Rectal smooth muscle tissue (tissue), 1 donor: ENCODE results near the gene UTS2R.
"Not testable (repeated sequence)": the region's sequence is repeated elsewhere in the genome, so short reads cannot be mapped to it uniquely, and the experiment has no call there.

Experiments used
- H3K27ac ChIP-seq: one replicate; pipeline ENCODE4 v1.7.0; 2013; ENCODE audit warnings: low read depth, low read length, inconsistent platforms
- H3K27me3 ChIP-seq: one replicate; pipeline ENCODE4 v1.7.0; 2013; ENCODE audit warnings: low read length; ENCODE audit not compliant: control insufficient read depth, insufficient read depth
- H3K36me3 ChIP-seq: one replicate; pipeline ENCODE4 v1.7.0; 2013; ENCODE audit warnings: low read length; ENCODE audit not compliant: control insufficient read depth, insufficient read depth
- H3K4me1 ChIP-seq: one replicate; pipeline ENCODE4 v1.7.0; 2013; ENCODE audit warnings: low read length; ENCODE audit not compliant: control insufficient read depth, insufficient read depth
- H3K4me3 ChIP-seq: one replicate; pipeline ENCODE4 v1.7.0; 2013; ENCODE audit warnings: low read length
- H3K9ac ChIP-seq: one replicate; pipeline ENCODE4 v1.7.0; 2013; ENCODE audit warnings: low read length

The UTS2R gene

DNA sequence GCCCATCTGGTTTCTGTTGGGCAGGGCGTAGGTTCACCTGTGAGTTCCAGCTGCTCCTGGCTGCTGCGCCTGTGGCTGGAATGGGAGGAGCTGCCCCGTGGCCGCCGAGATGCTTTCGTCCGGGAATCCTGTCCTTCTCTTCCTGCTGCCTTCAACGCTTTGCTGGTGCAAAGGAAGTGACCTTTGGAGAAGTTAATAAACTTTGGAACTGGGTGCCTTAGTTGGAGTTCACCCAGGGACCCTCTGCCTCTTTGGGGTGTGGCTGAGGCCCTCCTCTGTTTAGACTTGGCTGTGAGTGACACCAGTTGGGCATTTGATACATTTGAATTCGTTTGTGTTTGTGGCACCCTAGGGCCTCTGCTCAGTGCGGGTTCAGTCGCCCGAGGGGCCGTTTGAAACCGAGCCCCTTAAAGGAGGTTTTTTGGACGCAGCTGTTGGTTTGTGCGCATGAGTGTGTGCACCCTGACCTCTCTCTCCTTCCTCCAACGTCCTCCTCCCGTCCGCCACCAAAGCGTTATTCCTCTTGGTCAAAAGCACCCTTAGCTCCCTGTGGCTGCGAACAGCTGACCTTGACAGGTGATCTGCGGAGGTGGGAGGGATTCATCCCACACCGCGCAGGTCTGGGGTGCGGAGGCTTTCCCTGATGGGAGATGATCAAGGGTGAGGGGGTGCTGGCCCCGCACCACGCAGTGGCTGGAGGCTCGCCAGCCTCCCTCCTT, 29.0 kb upstream of the UTS2R start:
- H3K9ac ChIP-seq, result no peak overlapping the region
- no peaks in the 10 kb centered on the region for H3K36me3 ChIP-seq
- no peak overlapping the region for H3K4me3 ChIP-seq
- H3K27ac ChIP-seq, result no peak overlapping the region
- H3K27me3 ChIP-seq, result no peaks in the 10 kb centered on the region
- H3K4me1 ChIP-seq, result peaks cover 4% of the 10 kb centered on the region

GRCh38 chr17:82343560-82343959, 28.0 kb upstream of the UTS2R start:
- Histone ChIP-seq H3K27ac (no peak overlapping the region), H3K9ac (no peak overlapping the region), H3K36me3 (no peaks in the 10 kb centered on the region), H3K27me3 (no peaks in the 10 kb centered on the region), H3K4me1 (peaks cover 4% of the 10 kb centered on the region), H3K4me3 (no peak overlapping the region)

- Histone ChIP-seq H3K9ac (no peak overlapping the region), H3K27ac (no peak overlapping the region), H3K4me1 (no peaks in the 10 kb centered on the region), H3K36me3 (no peaks in the 10 kb centered on the region), H3K27me3 (no peaks in the 10 kb centered on the region), H3K4me3 (no peak overlapping the region)
Measured at GRCh38 chr17:82344175-82344907, 27.2 kb upstream of the UTS2R start.

- no peak overlapping the region for H3K4me3 ChIP-seq
- no peaks in the 10 kb centered on the region for H3K36me3 ChIP-seq
- H3K27ac ChIP-seq, result no peak overlapping the region
- H3K9ac ChIP-seq, result no peak overlapping the region
- no peaks in the 10 kb centered on the region for H3K4me1 ChIP-seq
- no peaks in the 10 kb centered on the region for H3K27me3 ChIP-seq
Measured at GRCh38 chr17:82345151-82345976, 26.2 kb upstream of the UTS2R start.

DNA sequence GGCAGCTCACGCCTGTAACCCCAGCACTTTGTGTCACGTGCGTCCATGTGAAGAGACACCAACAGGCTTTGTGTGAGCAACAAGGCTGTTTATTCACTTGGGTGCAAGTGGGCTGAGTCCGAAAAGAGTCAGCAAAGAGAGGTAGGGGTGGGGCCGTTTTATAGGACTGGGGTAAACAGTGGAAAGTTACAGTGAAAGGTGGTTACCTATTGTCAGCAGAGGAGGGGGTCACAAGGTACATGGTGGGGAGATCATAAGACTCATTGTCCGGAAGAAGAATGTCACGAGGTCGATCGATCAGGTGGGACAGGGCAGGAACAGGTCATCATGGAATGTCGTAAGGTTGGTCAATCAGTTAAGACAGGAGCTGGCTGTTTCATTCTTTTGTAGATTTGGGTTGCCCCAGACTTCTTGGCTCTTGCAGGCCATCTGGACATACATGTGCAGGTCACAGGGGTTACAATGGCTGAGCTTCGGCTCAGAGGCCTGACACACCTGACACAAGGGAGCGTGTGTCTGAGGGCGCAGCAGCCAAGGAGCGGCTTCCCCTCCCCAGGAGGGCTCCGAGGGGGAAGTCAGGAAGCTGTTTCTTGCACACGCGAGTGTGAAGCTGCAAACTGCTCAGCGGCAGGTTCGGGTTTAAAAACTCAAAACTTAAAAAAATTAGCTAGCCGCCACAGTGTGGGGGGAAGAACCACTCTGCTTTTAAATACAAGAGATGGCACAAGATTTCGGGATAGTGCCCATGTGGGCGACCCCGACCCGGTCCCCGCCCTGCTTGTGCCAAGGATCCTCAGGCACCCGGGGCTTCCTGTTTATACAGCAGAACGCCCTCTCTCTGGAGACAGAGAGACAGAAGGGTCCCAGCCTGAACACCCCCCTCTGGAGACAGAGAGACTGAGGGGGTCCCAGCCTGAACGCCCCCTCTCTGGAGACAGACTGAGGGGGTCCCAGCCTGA, 24.9 kb upstream of the UTS2R start:
- Histone ChIP-seq H3K4me3 (no peak overlapping the region), H3K4me1 (no peaks in the 10 kb centered on the region), H3K27ac (no peak overlapping the region), H3K9ac (no peak overlapping the region), H3K36me3 (no peaks in the 10 kb centered on the region), H3K27me3 (no peaks in the 10 kb centered on the region)

DNA sequence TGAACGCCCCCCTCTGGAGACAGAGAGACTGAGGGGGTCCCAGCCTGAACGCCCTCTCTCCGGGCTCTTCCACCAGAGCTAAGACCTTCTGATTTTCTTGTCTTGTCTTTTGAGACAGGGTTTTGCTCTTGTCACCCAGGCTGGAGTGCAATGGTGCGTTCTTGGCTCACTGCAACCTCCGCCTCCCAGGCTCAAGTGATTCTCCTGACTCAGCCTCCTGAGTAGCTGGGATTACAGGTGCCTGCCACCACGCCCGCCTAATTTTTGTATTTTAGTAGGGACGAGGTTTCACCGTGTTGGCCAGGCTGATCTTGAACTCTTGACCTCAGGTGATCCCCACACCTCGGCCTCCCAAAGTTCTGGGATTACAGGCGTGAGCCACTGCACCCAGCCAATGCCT, 23.6 kb upstream of the UTS2R start:
- H3K27me3 ChIP-seq, H3K27ac ChIP-seq, H3K4me1 ChIP-seq, H3K9ac ChIP-seq, H3K4me3 ChIP-seq, H3K36me3 ChIP-seq: not testable (repeated sequence)

DNA sequence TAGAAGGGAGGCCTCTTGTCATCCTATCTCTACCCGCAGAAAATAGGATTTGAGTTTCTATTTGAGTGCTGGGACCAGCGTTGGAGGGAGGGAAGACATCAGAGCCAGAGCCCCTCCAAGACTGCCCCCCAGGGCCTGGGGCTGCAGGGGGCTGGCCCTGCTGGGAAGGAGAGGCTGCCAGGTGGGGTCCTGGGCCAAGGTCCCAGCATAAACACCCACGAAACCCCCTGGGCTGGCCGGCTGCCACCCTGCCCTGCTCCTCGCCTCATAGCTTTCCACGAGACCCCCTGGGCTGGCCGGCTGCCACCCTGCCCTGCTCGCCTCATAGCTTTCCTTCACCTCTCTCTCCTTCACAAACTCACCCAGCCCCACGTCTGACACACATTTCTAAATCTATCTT, 23.1 kb upstream of the UTS2R start:
- Histone ChIP-seq H3K27me3 (no peaks in the 10 kb centered on the region), H3K27ac (no peak overlapping the region), H3K4me1 (no peaks in the 10 kb centered on the region), H3K9ac (no peak overlapping the region), H3K36me3 (no peaks in the 10 kb centered on the region), H3K4me3 (no peak overlapping the region)

DNA sequence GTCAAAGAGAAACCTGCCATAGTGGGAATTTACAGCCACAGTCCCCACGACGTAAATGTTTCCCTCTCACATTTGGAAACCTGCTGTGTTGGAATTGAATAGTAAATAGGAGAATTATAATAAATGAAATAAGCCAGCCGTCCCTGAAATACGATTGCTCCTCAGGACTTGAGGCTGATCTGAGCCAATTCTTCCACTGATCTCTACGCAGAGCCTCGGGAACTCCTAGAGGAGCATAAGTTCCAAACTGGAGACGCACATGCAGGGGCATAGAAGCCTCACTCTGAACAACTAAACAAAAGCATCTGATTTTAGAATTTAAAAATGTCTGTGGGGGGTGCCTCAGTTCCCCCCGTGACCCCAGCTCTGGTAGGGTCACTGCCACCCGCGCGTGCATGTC, 22.7 kb upstream of the UTS2R start:
- Histone ChIP-seq H3K9ac (no peak overlapping the region), H3K36me3 (no peaks in the 10 kb centered on the region), H3K27ac (no peak overlapping the region), H3K4me1 (no peaks in the 10 kb centered on the region), H3K4me3 (no peak overlapping the region), H3K27me3 (no peaks in the 10 kb centered on the region)

GRCh38 chr17:82349287-82349701, 22.3 kb upstream of the UTS2R start:
- Histone ChIP-seq H3K36me3 (no peaks in the 10 kb centered on the region), H3K27ac (no peak overlapping the region), H3K4me1 (no peaks in the 10 kb centered on the region), H3K27me3 (no peaks in the 10 kb centered on the region), H3K4me3 (no peak overlapping the region), H3K9ac (no peak overlapping the region)

DNA sequence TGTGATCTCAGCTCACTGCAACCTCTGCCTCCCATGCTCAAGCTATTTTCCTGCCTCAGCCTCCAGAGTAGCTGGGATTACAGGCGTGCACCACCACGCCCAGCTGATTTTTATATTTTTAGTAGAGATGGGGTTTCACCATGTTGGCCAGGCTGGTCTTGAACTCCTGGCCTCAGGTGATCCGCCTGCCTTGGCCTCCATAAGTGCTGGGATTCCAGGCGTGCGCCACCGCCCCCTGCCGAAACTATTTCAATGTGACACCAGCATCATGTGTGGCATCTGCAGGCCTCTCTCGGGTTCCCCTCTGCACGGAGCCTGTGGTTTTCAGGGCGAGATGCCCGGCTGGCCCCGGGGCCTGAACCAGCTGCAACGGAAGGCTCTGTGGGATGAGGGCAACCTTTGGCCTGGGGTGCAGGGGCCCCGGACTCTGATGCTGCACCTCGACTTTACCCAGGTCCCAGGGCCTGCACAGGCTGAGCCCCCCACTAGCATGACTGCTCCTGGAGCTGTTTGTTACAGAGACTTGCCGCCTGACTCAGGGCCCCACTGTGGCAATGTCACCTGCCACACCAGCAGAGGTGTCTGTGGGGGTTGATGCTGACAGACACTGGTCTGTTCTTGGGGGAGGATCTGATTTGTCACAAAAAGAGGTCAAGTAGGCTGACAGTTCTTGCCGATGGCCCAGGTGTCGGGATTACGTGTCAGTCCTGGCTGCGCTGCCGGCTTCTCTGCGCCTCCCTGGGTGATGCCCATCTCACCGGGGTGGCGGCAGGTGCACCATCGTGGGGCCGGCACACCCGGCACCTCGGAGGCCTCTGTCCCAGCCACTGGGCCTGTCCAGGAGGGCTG, 21.2 kb upstream of the UTS2R start:
- Histone ChIP-seq H3K4me3 (no peak overlapping the region), H3K27ac (no peak overlapping the region), H3K9ac (no peak overlapping the region), H3K36me3 (no peaks in the 10 kb centered on the region), H3K27me3 (no peaks in the 10 kb centered on the region), H3K4me1 (no peaks in the 10 kb centered on the region)

- H3K27me3 ChIP-seq, result no peaks in the 10 kb centered on the region
- H3K27ac ChIP-seq, result no peak overlapping the region
- no peaks in the 10 kb centered on the region for H3K36me3 ChIP-seq
- no peak overlapping the region for H3K4me3 ChIP-seq
- no peak overlapping the region for H3K9ac ChIP-seq
- no peaks in the 10 kb centered on the region for H3K4me1 ChIP-seq
Measured at GRCh38 chr17:82351254-82351712, 20.3 kb upstream of the UTS2R start.
